B cell (primary cell): ENCODE data around the gene CD44. TPM values are rescaled to one million over a fixed set of nuclear protein-coding genes. Genes with fewer than 3 reads are reported as not detected.

ENCODE experiments used
- ATAC-seq: fragments of 200-7000 bp; cut with Tn5 transposase; one replicate; pipeline ENCODE4 v1.10.0; 2021; ENCODE audit warnings: low read depth, mild to moderate bottlenecking, moderate number of reproducible peaks, moderate library complexity
- CTCF ChIA-PET: fragments of 350-600 bp; sonication (Branson Sonifier 250); formaldehyde crosslinking; loops from one replicate; lab custom pipeline; 2021; ENCODE audit warnings: antibody characterized with exemption, inconsistent platforms; lab: Charles Lee
- POLR2A ChIA-PET: fragments of 350-600 bp; sonication (Branson Sonifier 250); formaldehyde crosslinking; loops from one replicate; lab custom pipeline; 2021; ENCODE audit warnings: antibody characterized with exemption; lab: Charles Lee
- DNase-seq: peaks from one replicate; pipeline ENCODE4 v3.0.0; 2013
- H2AFZ ChIP-seq: 2 replicates; pipeline ENCODE4 v1.6.1; 2012; ENCODE audit warnings: mild to moderate bottlenecking, low read depth, low read length; ENCODE audit not compliant: insufficient read depth, poor library complexity, severe bottlenecking
- H3K27ac ChIP-seq, 2 donors: 1 replicate in 1 of 2; 2 replicates in 1 of 2; pipeline ENCODE4 v1.5.1; 2012 to 2013; ENCODE audit warnings: low read length in 2 of 2, mild to moderate bottlenecking in 2 of 2, moderate library complexity in 1 of 2
- H3K27me3 ChIP-seq, 4 experiments: fragments of 200-600 bp in 1 of 4; sonication (generic) in 1 of 4; replicated peaks in 1 of 4; 1 replicate in 2 of 4; 2 replicates in 2 of 4; pipeline versions ENCODE4 v1.6.1 to v1.7.0; 2013 to 2016; ENCODE audit warnings: low read length in 3 of 4, mild to moderate bottlenecking in 2 of 4, mixed read lengths in 1 of 4, moderate library complexity in 1 of 4; ENCODE audit not compliant: insufficient read depth in 4 of 4, control insufficient read depth in 3 of 4; ENCODE audit errors: control extremely low read depth in 1 of 4
- H3K36me3 ChIP-seq, 2 experiments: replicated peaks in 1 of 2; 1 replicate in 1 of 2; 2 replicates in 1 of 2; pipeline versions ENCODE4 v1.6.1 to v1.7.1; 2013; ENCODE audit warnings: low read length in 1 of 2; ENCODE audit not compliant: insufficient read depth in 2 of 2, control insufficient read depth in 1 of 2; ENCODE audit errors: control extremely low read depth in 1 of 2, extremely low read depth in 1 of 2
- H3K4me1 ChIP-seq, 2 donors: fragments of 200-600 bp in 1 of 2; sonication (generic) in 1 of 2; 1 replicate in 1 of 2; 2 replicates in 1 of 2; pipeline versions ENCODE4 v1.5.1 to v1.6.1; 2013 to 2017; ENCODE audit warnings: low read length in 2 of 2; ENCODE audit not compliant: control insufficient read depth in 2 of 2, insufficient read depth in 2 of 2
- H3K4me2 ChIP-seq: replicated peaks from 2 replicates; pipeline ENCODE3; 2012; ENCODE audit warnings: mild to moderate bottlenecking, low read depth, low read length; ENCODE audit not compliant: poor library complexity, severe bottlenecking
- H3K4me3 ChIP-seq, 5 experiments: fragments of 200-600 bp in 1 of 5; sonication (generic) in 1 of 5; 1 replicate in 3 of 5; 2 replicates in 2 of 5; pipeline versions ENCODE4 v1.5.1 to v1.7.0; 2011 to 2016; ENCODE audit warnings: low read length in 4 of 5, mild to moderate bottlenecking in 4 of 5, low read depth in 2 of 5, control low read depth in 1 of 5, moderate library complexity in 1 of 5; ENCODE audit not compliant: insufficient read depth in 1 of 5; ENCODE audit errors: control extremely low read depth in 1 of 5, extremely low read depth in 1 of 5
- H3K79me2 ChIP-seq: fragments of 200-600 bp; sonication (generic); one replicate; pipeline ENCODE4 v1.6.0; 2016; ENCODE audit warnings: low read length; ENCODE audit not compliant: control insufficient read depth, insufficient read depth
- H3K9ac ChIP-seq: fragments of 200-600 bp; sonication (generic); 2 replicates; pipeline ENCODE4 v1.6.1; 2017; ENCODE audit warnings: mild to moderate bottlenecking, low read length, moderate library complexity
- H3K9me3 ChIP-seq, 3 donors: one replicate each; pipeline versions ENCODE4 v1.6.1 to v1.7.1; 2013; ENCODE audit warnings: low read length in 2 of 3; ENCODE audit not compliant: control insufficient read depth in 2 of 3, insufficient read depth in 1 of 3; ENCODE audit errors: control extremely low read depth in 1 of 3
- H4K20me1 ChIP-seq: 2 replicates; pipeline ENCODE4 v1.6.0; 2012; ENCODE audit warnings: mild to moderate bottlenecking, low read length; ENCODE audit not compliant: insufficient read depth, control insufficient read depth, poor library complexity, severe bottlenecking
- H3K27ac Mint-ChIP-seq: one replicate; pipeline ENCODE4 v1.8.0; 2021; ENCODE audit warnings: mixed read lengths
- H3K27me3 Mint-ChIP-seq: one replicate; pipeline ENCODE4 v1.8.0; 2021; ENCODE audit warnings: mixed read lengths
- H3K4me1 Mint-ChIP-seq: one replicate; pipeline ENCODE4 v1.8.0; 2021; ENCODE audit warnings: mixed read lengths
- H3K4me3 Mint-ChIP-seq: one replicate; pipeline ENCODE4 v1.8.0; 2021; ENCODE audit warnings: mixed read lengths
- H3K9me3 Mint-ChIP-seq: one replicate; pipeline ENCODE4 v1.8.0; 2022; ENCODE audit warnings: mixed read lengths; ENCODE audit not compliant: insufficient read depth
- EZH2 ChIP-seq: IDR thresholded peaks from 2 replicates; pipeline ENCODE4 v1.6.1; 2012; ENCODE audit warnings: borderline replicate concordance, low read depth, mild to moderate bottlenecking, moderate library complexity, low read length; ENCODE audit not compliant: insufficient read depth, poor library complexity, severe bottlenecking
- WGBS: methylation state at CpG from one replicate; pipeline ENCODE4 v1.1.5; 2013; ENCODE audit warnings: missing lambda C conversion rate; ENCODE audit not compliant: insufficient coverage; 5-methylcytosine and 5-hydroxymethylcytosine counted together
- intact Hi-C: fragments of 100-400 bp; cut with micrococcal nuclease; formaldehyde crosslinking; loops from one replicate; pipeline ENCODE4 v1.10.0; 2022
- polyA plus RNA-seq: library from polyadenylated mRNA; depleted of rRNA; stranded (reverse); fragments of >200 nt; gene quantifications from 2 replicates; pipeline ENCODE4 v1.2.3, GENCODE V29; 2012
- total RNA-seq, 2 donors: library from RNA; stranded (reverse); fragments of 120-200 nt in 1 of 2; gene quantifications; 1 replicate in 1 of 2; 2 replicates in 1 of 2; pipeline versions ENCODE4 v1.2.3 to v1.2.4, GENCODE V29; 2013 to 2022
- TF ChIP-seq, protein P1 (sequence below): fragments of 200-600 bp; IDR thresholded peaks from one replicate; pipeline ENCODE4 v1.8.0; 2022; ENCODE audit warnings: antibody characterized with exemption, mild to moderate bottlenecking

Gene CD44
- total and polyA plus RNA-seq, 2 donors (not counting 1 experiment from before 2014, with no cell fraction given), result 261 to 896 TPM

DNA sequence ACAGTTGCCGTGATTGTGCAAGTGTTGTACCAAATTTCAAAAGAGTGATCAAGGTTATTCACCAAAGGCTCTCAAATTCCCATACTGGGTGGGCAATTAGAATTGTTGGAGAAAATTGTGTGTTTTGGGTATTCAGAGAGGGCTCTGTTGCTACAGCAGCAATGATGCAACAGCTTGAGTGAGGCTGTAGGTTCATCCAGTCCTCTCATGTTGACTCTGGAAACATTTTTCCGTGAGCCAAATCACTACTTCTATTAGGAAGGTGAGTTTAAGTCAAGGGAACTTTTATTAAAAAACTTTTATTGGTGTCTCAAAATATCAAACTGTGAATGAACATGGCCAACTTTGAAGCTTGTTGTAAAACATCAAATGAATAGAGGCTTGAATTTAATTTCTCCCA, 116.5 kb downstream of the CD44 start:
- Histone ChIP-seq H3K4me1 (peaks cover 12 to 13% of the 10 kb centered on the region in 2 donors), H2AFZ (no peak overlapping the region), H3K4me3 (no peak overlapping the region), H3K27ac (no peak overlapping the region), H4K20me1 (no peaks in the 10 kb centered on the region), H3K79me2 (no peaks in the 10 kb centered on the region), H3K9ac (no peak overlapping the region), H3K27me3 (no peaks in the 10 kb centered on the region), H3K36me3 (no peaks in the 10 kb centered on the region), H3K9me3 (no peaks in the 10 kb centered on the region), H3K4me2 (no peak overlapping the region)
- Mint-ChIP-seq H3K4me3 (no peak overlapping the region), H3K27me3 (no peaks in the 10 kb centered on the region), H3K9me3 (no peaks in the 10 kb centered on the region), H3K27ac (no peak overlapping the region), H3K4me1 (peaks cover 16% of the 10 kb centered on the region)
- DNase-seq (no peak), ATAC-seq (no peak)
- 100% methylated on average over 1 of the region's 2 CpGs for WGBS
- ChIA-PET CTCF (interaction anchor here (1.5 kb wide), 1 partner anchor 16 kb away, joined by 6 read pairs; no protein-coding TSS in a partner anchor), POLR2A (no interaction called here)
- no peak for TF ChIP-seq EZH2
- intact Hi-C loops, result loop anchor here (10.0 kb wide), 1 partner anchor 59 kb away; no protein-coding TSS in a partner anchor

DNA sequence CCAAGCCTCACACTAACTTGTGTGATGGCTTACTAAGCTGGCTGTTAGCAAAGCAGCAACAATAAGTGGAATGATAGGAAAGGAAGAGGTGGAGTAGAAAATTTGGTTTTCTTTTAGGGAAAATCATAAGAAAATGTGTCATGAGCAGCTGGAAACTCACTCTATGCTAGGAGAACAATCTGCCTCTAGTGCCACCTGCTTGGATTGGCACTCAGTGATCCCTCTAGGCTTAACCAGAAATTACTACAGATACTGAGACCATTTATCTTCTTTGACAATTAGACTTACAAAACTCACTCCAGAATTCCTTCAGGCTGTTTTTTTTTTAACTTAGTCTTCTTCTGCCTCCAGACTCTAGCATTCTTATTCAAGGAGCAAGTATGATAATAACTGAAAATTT, 117.3 kb downstream of the CD44 start:
- no peak for DNase-seq
- Histone ChIP-seq H3K4me1 (peaks cover 12 to 13% of the 10 kb centered on the region in 2 donors), H3K79me2 (no peaks in the 10 kb centered on the region), H3K36me3 (no peaks in the 10 kb centered on the region), H3K4me2 (no peak overlapping the region), H3K27ac (no peak overlapping the region), H3K9ac (no peak overlapping the region), H3K9me3 (no peaks in the 10 kb centered on the region), H4K20me1 (no peaks in the 10 kb centered on the region), H3K27me3 (no peaks in the 10 kb centered on the region), H3K4me3 (no peak overlapping the region), H2AFZ (no peak overlapping the region)
- H3K27ac Mint-ChIP-seq, result no peak overlapping the region
- H3K4me1 Mint-ChIP-seq, result peaks cover 16% of the 10 kb centered on the region
- no peaks in the 10 kb centered on the region for H3K27me3 Mint-ChIP-seq
- H3K9me3 Mint-ChIP-seq, result no peaks in the 10 kb centered on the region
- intact Hi-C loops, result loop anchor here (2.0 to 10.0 kb wide), 2 partner anchors 15 to 59 kb away; no protein-coding TSS in a partner anchor
- POLR2A ChIA-PET, result no interaction called here
- no peak for TF ChIP-seq EZH2
- TF ChIP-seq, protein P1, sequence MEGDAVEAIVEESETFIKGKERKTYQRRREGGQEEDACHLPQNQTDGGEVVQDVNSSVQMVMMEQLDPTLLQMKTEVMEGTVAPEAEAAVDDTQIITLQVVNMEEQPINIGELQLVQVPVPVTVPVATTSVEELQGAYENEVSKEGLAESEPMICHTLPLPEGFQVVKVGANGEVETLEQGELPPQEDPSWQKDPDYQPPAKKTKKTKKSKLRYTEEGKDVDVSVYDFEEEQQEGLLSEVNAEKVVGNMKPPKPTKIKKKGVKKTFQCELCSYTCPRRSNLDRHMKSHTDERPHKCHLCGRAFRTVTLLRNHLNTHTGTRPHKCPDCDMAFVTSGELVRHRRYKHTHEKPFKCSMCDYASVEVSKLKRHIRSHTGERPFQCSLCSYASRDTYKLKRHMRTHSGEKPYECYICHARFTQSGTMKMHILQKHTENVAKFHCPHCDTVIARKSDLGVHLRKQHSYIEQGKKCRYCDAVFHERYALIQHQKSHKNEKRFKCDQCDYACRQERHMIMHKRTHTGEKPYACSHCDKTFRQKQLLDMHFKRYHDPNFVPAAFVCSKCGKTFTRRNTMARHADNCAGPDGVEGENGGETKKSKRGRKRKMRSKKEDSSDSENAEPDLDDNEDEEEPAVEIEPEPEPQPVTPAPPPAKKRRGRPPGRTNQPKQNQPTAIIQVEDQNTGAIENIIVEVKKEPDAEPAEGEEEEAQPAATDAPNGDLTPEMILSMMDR, result no peak
- ATAC-seq, result no peak
- CTCF ChIA-PET, result interaction anchor here (0.9 to 1.5 kb wide), 2 partner anchors 17 to 49 kb away, joined by 3 to 6 read pairs; no protein-coding TSS in a partner anchor
- H3K4me3 Mint-ChIP-seq, result no peak overlapping the region
